Calu3 (cell line): ENCODE results near the gene KIF20B. TPM values are rescaled to one million over a fixed set of nuclear protein-coding genes. Genes with fewer than 3 reads are reported as not detected.

Experiments used
- Bru-seq: library from RNA; stranded (reverse); fragments of 400-500 nt; gene quantifications from one replicate; lab custom pipeline; 2021; lab: Mats Ljungman, UMichigan
- BruChase-seq, 2 experiments: library from RNA; stranded (reverse); fragments of 400-500 nt; gene quantifications; one replicate each; lab custom pipeline; 2021; lab: Mats Ljungman, UMichigan
- BruUV-seq: library from RNA; stranded (reverse); fragments of 400-500 nt; replicated peaks from 2 replicates; lab custom pipeline; 2021; lab: Mats Ljungman, UMichigan
- CTCF ChIA-PET: fragments of 300-600 bp; sonication (Branson Sonifier 250); formaldehyde crosslinking; loops from one replicate; lab custom pipeline; 2022; ENCODE audit warnings: antibody characterized with exemption; lab: Charles Lee
- DNase-seq: peaks from one replicate; pipeline ENCODE4 v3.0.0; 2022
- H3K27ac Mint-ChIP-seq: one replicate; pipeline ENCODE4 v1.8.0; 2022; ENCODE audit warnings: mixed read lengths; ENCODE audit not compliant: unreplicated experiment
- H3K27me3 Mint-ChIP-seq: one replicate; pipeline ENCODE4 v1.8.0; 2022; ENCODE audit warnings: mixed read lengths; ENCODE audit not compliant: unreplicated experiment
- H3K36me3 Mint-ChIP-seq: one replicate; pipeline ENCODE4 v1.8.0; 2022; ENCODE audit warnings: mild to moderate bottlenecking, moderate library complexity, mixed read lengths; ENCODE audit not compliant: insufficient read depth, unreplicated experiment
- H3K4me1 Mint-ChIP-seq: one replicate; pipeline ENCODE4 v1.8.0; 2022; ENCODE audit warnings: mild to moderate bottlenecking, low read depth, mixed read lengths; ENCODE audit not compliant: unreplicated experiment
- H3K4me3 Mint-ChIP-seq: one replicate; pipeline ENCODE4 v1.8.0; 2022; ENCODE audit warnings: mild to moderate bottlenecking, low read depth, moderate library complexity, mixed read lengths; ENCODE audit not compliant: unreplicated experiment
- H3K9me3 Mint-ChIP-seq: one replicate; pipeline ENCODE4 v1.8.0; 2022; ENCODE audit warnings: low read depth, mixed read lengths; ENCODE audit not compliant: unreplicated experiment
- CTCF ChIP-seq: fragments of 200-600 bp; IDR thresholded peaks from one replicate; pipeline ENCODE4 v1.8.0; 2022; ENCODE audit warnings: antibody characterized with exemption; ENCODE audit not compliant: unreplicated experiment
- intact Hi-C: fragments of 100-400 bp; cut with micrococcal nuclease; formaldehyde crosslinking; loops from one replicate; pipeline ENCODE4 v1.10.0; 2022; ENCODE audit not compliant: unreplicated experiment
- long read RNA-seq: library from polyadenylated mRNA; stranded (forward); transcript quantifications from one replicate; pipeline ENCODE4 v2.0.0, GENCODE V29; 2022
- total RNA-seq: library from RNA; stranded (reverse); gene quantifications from 2 replicates; pipeline ENCODE4 v1.2.3, GENCODE V29; 2022

The KIF20B gene
- total RNA-seq, result 38.4 and 39.9 TPM in 2 replicates
- Bru-seq, nascent RNA, result percentile 82 among the genes with signal in this experiment
- BruChase-seq, experiment 1, labeled RNA remaining after a 6-hour chase, result percentile 77 among the genes with signal in this experiment
- percentile 77 among the genes with signal in this experiment for BruChase-seq, experiment 2, labeled RNA remaining after a 2-hour chase
- long read RNA-seq, full-length matches to known transcripts, result 4 of 10 reads
- long read RNA-seq, partial matches to known transcripts, result 3 of 10 reads
- long read RNA-seq, other reads (novel, unspliced or antisense), result 3 of 10 reads

GRCh38 chr10:89701242-89702120, at the start of gene KIF20B:
TSS of gene KIF20B (plus strand) at chr10:89701590. CDS start at chr10:89705295, 3,705 bp downstream.
- intact Hi-C loops, result loop anchor here (2.0 to 5.0 kb wide), 4 partner anchors 49 to 134 kb away; partner anchors contain the start of gene PANK1
- peaks cover 27% of the 10 kb centered on the region for H3K36me3 Mint-ChIP-seq
- peak within 1 kb of the TSS; percentile 95 for H3K27ac Mint-ChIP-seq
- peak within 1 kb of the TSS; percentile 94 for H3K4me3 Mint-ChIP-seq
- TF ChIP-seq CTCF, result no peak
- peak; percentile 92 for DNase-seq
- no peaks in the 10 kb centered on the region for H3K9me3 Mint-ChIP-seq
- CTCF ChIA-PET, result interaction anchor here (0.6 to 0.9 kb wide), 3 partner anchors 57 to 100 kb away, joined by 4 to 7 read pairs (median 6); no protein-coding TSS in a partner anchor
- H3K4me1 Mint-ChIP-seq, result peaks cover 24% of the 10 kb centered on the region
- TSS peak; percentile 76 for BruUV-seq
- no peaks in the 10 kb centered on the region for H3K27me3 Mint-ChIP-seq

GRCh38 chr10:89651916-89652573, 49.3 kb upstream of the KIF20B start:
- Mint-ChIP-seq H3K4me3 (no peak overlapping the region), H3K27me3 (no peaks in the 10 kb centered on the region), H3K36me3 (no peaks in the 10 kb centered on the region), H3K27ac (peak overlapping the region; percentile 48), H3K9me3 (peaks cover 7% of the 10 kb centered on the region), H3K4me1 (peaks cover 17% of the 10 kb centered on the region)
- intact Hi-C loops, result loop anchor here (2.0 kb wide), 1 partner anchor 49 kb away; the partner anchor contains the start of gene KIF20B
- CTCF ChIA-PET, result no interaction called here
- no peak for TF ChIP-seq CTCF
- BruUV-seq, result no TSS peak
- no peak for DNase-seq

GRCh38 chr10:89652806-89653370, 48.5 kb upstream of the KIF20B start:
- no TSS peak for BruUV-seq
- CTCF ChIA-PET, result no interaction called here
- no peak for DNase-seq
- intact Hi-C loops, result loop anchor here (2.0 kb wide), 1 partner anchor 48 kb away; the partner anchor contains the start of gene KIF20B
- Mint-ChIP-seq H3K9me3 (peaks cover 7% of the 10 kb centered on the region), H3K36me3 (no peaks in the 10 kb centered on the region), H3K27ac (peak overlapping the region; percentile 48), H3K4me1 (peaks cover 16% of the 10 kb centered on the region), H3K4me3 (peak overlapping the region; percentile 52), H3K27me3 (no peaks in the 10 kb centered on the region)
- TF ChIP-seq CTCF, result no peak

- Mint-ChIP-seq H3K27ac (peak overlapping the region; percentile 48), H3K27me3 (no peaks in the 10 kb centered on the region), H3K9me3 (peaks cover 7% of the 10 kb centered on the region), H3K4me1 (peaks cover 16% of the 10 kb centered on the region), H3K4me3 (peak overlapping the region; percentile 52), H3K36me3 (no peaks in the 10 kb centered on the region)
- DNase-seq, result peak; percentile 62
- BruUV-seq, result no TSS peak
- CTCF ChIA-PET, result no interaction called here
- TF ChIP-seq CTCF, result no peak
- intact Hi-C loops, result loop anchor here (2.0 kb wide), 1 partner anchor 47 kb away; the partner anchor contains the start of gene KIF20B
These were observed 48.0 kb upstream of the KIF20B start for GRCh38 chr10:89653410-89653869.
